ENCODE data around the gene ZNF326.

ZNF326 gene

DNA sequence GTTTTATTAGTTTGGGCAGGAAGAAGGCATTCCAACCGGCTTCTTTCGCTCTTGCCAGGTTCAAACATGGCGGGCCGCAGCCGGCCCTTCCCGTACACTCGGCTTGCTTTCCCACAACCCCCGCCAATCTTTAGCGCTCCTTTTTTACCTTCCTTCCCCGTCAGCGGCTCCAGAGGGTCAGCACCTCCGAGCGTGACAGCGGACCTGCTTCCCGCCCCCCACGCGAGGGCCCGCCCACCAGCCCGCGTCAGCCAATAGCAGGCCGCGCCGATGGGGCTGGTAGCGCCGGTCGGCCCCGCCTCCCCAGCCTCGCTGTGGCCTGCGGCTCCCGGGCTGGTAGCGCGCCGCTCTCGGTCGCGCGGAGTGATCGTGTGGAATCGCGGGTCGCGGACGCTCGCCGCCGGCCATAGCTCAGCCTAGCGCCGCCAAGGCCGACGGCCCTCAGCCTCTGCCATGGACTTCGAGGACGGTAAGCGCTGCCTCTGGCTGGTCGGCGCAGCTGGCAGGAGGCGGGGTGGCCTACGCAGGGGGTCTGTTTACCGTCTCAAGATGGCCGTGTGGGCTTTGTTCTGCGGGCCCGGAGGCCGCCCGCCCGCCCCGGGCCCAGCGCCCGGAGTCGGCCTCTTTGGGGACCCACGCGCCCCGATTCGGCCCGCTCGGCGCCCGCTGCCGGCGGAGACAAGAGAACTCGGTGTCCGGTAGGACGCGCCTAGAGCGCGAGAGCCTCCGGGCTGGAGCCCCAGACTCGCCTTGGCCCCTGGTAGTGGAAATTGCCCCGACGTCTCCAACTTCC, at the start of gene ZNF326:
TSS of gene ZNF326 (plus strand) at position 306 of the 793 bp plus-strand sequence. CDS start at position 454, 148 bp downstream.
- DNase-seq (ENCODE audit: low read depth in 2 of 2), result peak; percentile 80 to 84

DNA sequence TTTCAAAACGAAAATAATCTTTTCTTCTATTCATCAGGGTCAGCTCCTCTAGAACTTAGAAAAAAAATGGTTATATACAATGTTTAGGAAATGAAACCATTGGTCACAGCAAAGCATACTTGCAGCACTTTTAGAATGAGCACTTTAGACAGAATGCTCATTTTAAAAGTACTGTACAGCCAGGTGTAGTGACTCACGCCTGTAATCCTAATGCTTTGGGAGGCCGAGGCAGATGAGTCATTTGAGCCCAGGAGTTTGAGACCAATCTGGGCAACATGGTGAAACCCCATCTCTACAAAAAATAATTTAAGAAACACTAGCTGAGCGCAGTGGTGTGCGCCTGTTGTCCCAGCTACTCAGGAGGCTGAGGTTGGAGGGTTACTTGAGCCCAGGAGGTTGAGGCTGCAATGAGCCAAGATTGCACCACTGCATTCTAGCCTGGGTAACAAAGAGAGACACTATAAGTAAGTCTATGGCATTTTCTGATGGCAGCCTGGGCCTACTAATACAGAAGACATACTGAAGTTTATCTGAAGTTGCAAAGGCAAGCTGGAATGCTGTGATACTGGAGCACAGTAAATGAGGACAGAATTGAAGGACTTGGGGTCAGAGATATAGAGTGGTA, 48.9 kb upstream of the ZNF326 start:
- DNase-seq (ENCODE audit: low read depth in 2 of 2), result no peak

- DNase-seq (ENCODE audit: low read depth in 2 of 2), result no peak
Observed at GRCh38 chr1:89946532-89946931, 48.4 kb upstream of the ZNF326 start.

DNA sequence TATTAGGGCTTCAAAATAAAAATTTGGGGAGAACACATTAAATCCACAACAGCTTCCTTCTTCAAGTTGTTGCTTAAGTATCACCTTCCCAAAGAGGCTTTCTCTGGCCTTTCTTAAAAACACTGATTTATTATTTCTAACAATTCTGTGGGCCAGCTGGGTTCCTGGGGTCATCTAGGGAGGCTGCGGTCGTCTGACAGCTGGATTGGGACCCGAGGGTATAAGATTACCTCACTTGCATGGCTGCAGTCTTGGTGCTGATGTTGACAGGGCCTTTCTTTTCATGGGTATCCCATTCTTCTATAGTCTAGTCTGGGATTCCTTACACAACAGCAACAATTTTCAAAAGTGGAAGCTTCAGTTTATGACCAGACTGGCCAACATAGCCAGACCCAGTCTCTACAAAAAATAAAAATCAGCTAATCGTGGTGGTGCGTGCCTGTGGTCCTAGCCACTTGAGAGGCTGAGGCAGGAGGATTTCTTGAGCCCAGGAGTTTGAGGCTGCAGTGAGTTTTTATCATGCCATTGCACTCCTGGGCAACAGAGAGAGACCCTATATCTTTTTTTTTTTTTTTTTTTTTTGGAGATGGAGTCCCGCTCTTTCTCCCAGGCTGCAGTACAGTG, 46.1 kb upstream of the ZNF326 start:
- no peak for DNase-seq (ENCODE audit: low read depth in 2 of 2)

GRCh38 chr1:89949991-89950624, 44.8 kb upstream of the ZNF326 start:
- no peak for DNase-seq (ENCODE audit: low read depth in 2 of 2)

DNA sequence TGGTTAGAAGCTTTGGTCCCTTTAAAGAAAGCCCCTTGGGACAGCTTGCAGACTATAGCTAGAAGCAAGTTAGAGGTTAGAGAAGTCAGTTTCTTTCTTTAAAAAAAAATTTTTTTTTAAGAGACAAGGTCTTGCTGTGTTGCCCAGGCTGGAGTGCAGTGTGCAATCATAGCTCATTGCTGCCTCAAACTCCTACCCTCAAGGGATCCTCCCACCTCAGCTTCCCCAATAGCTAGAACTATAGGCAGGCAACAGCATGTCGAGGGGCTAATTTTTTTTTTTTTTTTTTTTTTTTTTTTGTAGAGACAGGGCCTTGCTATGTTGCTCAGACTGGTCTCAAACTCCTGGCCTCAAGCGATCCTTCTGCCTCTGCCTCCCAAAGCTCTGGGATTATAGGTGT, 44.2 kb upstream of the ZNF326 start:
- DNase-seq (ENCODE audit: low read depth in 2 of 2), result no peak

GRCh38 chr1:89951766-89952604, 42.9 kb upstream of the ZNF326 start:
- DNase-seq (ENCODE audit: low read depth in 2 of 2), result no peak

DNA sequence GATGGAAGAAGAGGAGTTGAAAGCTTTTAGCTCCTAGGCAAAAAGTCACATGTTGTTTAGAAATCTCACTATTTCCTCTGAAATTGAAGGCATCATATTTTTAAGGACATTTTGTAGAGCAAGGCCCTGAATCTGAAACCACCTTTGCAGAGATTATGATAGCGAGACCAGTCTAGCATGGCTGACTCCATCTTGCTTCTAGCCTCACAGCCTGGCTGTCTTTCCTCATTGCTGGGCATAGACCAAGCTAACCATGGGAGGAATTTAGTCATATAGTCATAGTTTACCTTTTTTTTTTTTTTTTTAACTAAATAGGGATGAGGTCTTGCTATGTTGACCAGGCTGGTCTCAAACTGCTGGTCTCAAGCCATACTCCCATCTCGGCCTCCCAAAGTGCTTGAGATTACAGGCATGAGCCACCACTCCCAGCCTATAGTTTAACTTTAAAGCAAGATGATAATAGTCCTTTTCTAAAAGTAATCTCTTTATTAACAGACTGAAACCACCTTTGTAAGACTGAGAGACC, 42.2 kb upstream of the ZNF326 start:
- no peak for DNase-seq (ENCODE audit: low read depth in 2 of 2)

DNA sequence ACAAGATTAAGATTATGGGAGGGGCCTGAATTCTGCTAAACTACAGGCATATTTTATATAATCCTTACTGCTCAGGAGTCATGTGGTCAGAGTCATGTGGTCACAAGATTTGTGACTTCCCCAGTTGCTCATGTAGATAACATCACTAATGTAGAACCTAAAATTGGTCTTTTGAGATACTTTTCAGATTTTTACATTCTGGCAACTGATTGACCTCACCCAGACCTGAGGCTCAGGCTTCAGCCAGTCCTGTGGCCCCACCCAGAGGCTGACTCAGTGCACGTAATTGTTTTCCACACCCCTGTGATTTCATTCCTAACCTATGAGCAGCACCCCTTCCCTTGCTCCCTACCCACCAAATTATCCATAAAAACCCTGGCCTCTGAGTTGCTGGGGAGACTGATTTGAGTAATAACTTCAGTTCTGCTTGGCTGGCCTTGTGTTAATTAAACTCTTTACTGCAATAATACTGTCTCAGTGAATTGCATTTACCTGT, 41.7 kb upstream of the ZNF326 start:
- DNase-seq (ENCODE audit: low read depth in 2 of 2), result no peak

GRCh38 chr1:89953929-89954328, 41.0 kb upstream of the ZNF326 start:
- no peak for DNase-seq (ENCODE audit: low read depth in 2 of 2)

DNA sequence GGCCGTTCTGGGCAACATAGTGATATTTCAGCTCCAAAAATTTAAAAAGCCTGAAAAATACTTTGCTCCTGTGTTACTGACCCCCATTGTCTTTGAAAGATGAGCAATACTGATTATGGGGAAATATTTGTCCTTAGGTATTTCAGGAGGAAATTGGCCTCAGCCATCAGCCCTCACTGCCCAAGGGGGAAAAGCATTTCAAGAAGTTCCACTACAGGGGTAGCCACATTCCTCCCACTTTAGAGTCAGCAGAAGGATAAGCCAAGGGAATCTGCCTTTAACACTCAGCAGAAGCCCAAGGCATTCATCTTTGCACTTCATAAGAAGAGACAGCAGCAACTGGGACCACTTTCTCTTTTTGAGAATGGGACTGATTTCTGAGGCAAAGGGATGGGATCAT, 40.5 kb upstream of the ZNF326 start:
- no peak for DNase-seq (ENCODE audit: low read depth in 2 of 2)

DNA sequence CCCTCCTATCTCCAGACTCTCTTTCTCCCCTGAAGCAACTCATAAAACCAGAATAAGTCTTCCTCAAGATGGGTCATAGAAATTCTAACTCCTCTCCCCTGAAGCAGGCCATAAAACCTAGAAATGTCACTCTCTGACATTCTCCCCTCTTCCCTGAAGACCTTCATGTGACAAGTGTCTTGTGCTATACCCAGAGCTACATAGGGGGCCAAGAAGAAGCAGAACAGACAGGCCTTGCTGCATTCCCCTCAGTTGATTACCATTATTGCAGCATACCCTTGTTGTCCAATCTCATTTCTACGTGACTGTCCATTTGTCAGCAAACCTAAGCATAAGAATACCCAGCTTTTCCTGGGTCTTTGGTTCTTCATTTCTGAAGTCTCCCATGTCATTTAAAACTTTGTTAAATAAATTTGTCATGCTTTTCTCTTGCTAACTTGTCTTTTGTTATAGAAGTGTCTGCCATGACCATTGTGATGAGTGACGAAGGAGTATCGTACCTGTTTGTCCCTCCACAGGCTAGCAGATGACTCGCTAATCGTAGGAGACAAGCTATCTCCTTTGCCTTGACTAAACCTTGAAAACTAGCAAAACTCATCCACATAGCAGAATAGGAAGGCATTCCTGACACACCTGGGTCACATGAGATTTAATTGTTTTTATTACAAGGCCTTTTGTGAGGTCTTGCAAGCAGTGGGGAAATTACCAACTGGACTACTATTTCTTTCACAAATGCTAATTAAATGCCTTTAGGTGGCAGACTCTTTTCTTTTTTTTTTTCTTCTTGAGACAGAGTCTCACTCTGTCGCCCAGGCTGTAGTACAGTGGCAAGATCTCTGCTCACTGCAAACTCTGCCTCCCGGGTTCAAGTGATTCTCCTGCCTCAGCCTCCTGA, 39.4 kb upstream of the ZNF326 start:
- DNase-seq (ENCODE audit: low read depth in 2 of 2), result no peak

- DNase-seq (ENCODE audit: low read depth in 2 of 2), result no peak
Observed at GRCh38 chr1:89957107-89957506, 37.8 kb upstream of the ZNF326 start.

DNA sequence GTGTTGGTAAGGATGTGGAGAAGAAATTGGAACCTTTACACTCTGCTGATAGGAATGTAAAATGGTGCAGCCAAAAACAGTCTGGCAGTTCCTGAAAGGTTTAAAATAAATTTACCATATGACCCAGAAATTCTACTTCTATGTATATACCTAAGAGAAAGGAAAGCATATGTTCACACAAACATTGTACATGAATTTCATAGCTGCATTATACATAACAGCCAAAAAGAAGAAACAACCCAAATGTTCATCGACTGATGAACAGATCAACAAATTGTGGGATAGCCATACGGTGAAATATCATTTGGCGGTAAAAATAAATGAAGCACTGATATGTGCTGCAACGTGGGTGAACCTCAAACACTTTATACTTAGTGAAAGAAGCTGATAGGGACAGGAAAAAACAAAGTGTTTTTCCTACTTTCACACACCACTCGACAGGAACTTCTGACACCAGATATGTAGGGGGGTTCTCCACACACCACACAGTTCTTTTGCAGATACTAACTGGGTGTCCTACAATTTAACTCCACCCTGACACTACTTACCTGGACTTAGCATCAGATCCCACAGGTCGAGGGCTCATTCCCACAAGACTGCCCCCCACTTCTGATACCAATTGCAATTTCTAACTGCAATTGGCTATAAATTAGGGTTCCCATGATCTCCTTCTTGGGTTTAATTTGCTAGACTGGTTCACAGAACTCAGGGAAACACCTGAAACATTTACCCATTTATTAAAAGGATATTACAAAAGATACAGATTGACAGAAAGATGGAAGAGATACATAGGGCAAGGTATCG, 35.9 kb upstream of the ZNF326 start:
- DNase-seq (ENCODE audit: low read depth in 2 of 2), result no peak

GRCh38 chr1:89959719-89960118, 35.2 kb upstream of the ZNF326 start:
- DNase-seq (ENCODE audit: low read depth in 2 of 2), result no peak

DNA sequence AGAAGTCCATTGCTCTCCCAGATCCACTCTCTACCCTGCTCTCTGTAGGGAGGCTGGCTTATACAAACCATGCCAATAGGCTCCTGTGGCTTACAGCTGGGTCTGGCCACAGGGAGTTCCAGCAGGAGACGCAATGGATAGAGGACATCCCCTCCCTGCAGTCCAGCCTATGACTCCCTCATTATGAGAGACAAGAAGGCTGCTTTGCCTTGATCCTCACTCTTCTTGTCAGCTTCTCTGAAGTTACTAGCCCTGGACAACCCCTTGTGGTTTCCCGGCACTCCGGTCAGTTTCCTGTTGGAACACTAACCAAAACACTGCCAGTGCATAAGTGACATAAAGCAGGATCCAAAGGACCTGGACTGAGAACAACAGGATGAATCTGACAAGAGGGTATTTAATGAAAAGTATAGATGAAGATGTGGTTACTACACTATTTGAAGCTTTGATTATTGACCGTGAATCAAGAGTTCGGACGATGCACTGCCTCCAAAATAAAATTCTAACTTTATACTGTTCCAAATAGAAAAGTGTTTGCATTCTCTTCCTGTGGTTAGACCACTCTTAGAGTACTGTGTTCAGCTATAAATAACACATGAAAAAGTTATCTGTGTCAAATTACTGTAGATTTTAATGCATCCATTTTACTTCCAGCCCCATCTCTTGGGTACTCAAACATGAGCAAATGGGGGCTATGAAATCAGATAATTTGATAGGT, 32.7 kb upstream of the ZNF326 start:
- no peak for DNase-seq (ENCODE audit: low read depth in 2 of 2)

DNA sequence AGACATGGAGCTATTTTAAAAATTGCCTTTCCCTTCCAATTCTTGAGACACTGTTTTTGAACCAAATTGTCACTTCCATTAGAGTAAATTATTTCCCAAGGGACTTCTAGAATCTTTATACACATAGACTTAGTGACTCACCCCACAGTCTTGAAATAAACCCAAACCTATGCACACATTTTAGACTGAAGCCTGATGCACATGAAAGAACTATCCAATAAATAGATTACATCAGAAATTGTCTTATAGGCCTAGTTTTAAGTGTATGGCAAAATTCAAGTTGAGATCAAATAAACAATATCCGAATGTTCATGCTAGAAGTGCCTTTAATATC, 32.2 kb upstream of the ZNF326 start:
- DNase-seq (ENCODE audit: low read depth in 2 of 2), result no peak

DNA sequence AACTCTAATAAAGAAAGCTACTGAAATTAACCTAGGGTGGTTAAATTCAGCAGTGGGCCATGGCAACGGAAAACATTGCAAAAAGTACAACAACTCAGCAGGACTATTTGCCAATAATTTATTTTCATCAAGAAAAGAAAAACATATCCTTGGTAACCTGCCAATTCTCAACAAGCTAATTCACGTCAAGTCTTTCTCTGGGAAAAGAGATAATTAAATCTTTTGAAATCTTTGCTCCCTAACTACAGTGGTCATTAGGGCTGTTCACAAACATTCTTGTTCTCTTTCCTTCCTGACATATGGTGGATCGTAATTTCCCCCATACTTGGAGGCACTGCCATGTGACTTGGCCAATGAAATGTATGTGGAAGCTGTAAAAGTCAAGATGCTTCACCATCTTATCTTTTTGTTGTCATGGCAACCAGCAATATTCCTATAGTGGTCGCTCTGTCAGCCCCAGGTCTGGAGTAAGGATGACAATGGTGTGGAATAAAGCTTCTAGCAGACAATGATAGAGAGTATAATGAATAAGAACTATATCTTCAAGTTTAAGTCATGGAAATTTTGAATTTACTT, 29.6 kb upstream of the ZNF326 start:
- no peak for DNase-seq (ENCODE audit: low read depth in 2 of 2)

Data from activated CD8-positive, alpha-beta memory T cell treated with anti-CD3 and anti-CD28 coated beads for 4 hours (primary cell).